HG02678 (cell line): Measurements from ENCODE around the gene SIAH1.
A peak's percentile ranks its signal among the peaks of the same experiment; 100 is the strongest.
"Not testable (repeated sequence)": the region's sequence is repeated elsewhere in the genome, so short reads cannot be mapped to it uniquely, and the experiment has no call there.

Experiments used
- ATAC-seq: cut with Tn5 transposase; IDR thresholded peaks from one replicate; pipeline ENCODE4 v1.9.1; 2021; ENCODE audit warnings: mild to moderate bottlenecking, moderate library complexity; ENCODE audit not compliant: unreplicated experiment

The SIAH1 gene

GRCh38 chr16:48385253-48386150, at the start of gene SIAH1:
Gene SIAH1, minus strand, starts transcription at chr16:48385413. Its CDS starts 22,985 bp downstream, at chr16:48362428.
- ATAC-seq = peak; percentile 65

GRCh38 chr16:48434653-48435317, 49.6 kb upstream of the SIAH1 start:
- ATAC-seq = no peak

- ATAC-seq = no peak
Measured at GRCh38 chr16:48433850-48434530, 48.8 kb upstream of the SIAH1 start.

GRCh38 chr16:48433116-48433849, 48.1 kb upstream of the SIAH1 start:
- ATAC-seq = no peak

- ATAC-seq = peak; percentile 78
Measured at GRCh38 chr16:48432136-48432535, 46.9 kb upstream of the SIAH1 start.

GRCh38 chr16:48430890-48431289, 45.7 kb upstream of the SIAH1 start:
- ATAC-seq = no peak

GRCh38 chr16:48426244-48427141, 41.3 kb upstream of the SIAH1 start:
- no peak for ATAC-seq

- no peak for ATAC-seq
Measured at GRCh38 chr16:48422537-48422936, 37.3 kb upstream of the SIAH1 start.

GRCh38 chr16:48421741-48422140, 36.5 kb upstream of the SIAH1 start:
- no peak for ATAC-seq

- no peak for ATAC-seq
Measured at GRCh38 chr16:48420437-48420836, 35.2 kb upstream of the SIAH1 start.

GRCh38 chr16:48416617-48417016, 31.4 kb upstream of the SIAH1 start:
- ATAC-seq = not testable (repeated sequence)

GRCh38 chr16:48413272-48413671, 28.1 kb upstream of the SIAH1 start:
- no peak for ATAC-seq

- no peak for ATAC-seq
Measured at GRCh38 chr16:48409839-48410632, 24.8 kb upstream of the SIAH1 start.

GRCh38 chr16:48408688-48409087, 23.5 kb upstream of the SIAH1 start:
- ATAC-seq = no peak

- no peak for ATAC-seq
Measured at GRCh38 chr16:48405907-48406306, 20.7 kb upstream of the SIAH1 start.

- ATAC-seq = no peak
Measured at GRCh38 chr16:48405153-48405552, 19.9 kb upstream of the SIAH1 start.

- ATAC-seq = not testable (repeated sequence)
Measured at GRCh38 chr16:48402547-48402946, 17.3 kb upstream of the SIAH1 start.

- no peak for ATAC-seq
Measured at GRCh38 chr16:48395375-48395774, 10.2 kb upstream of the SIAH1 start.

GRCh38 chr16:48394355-48394703, 9.1 kb upstream of the SIAH1 start:
- no peak for ATAC-seq
